Measurements from ENCODE around the gene C12orf76. TPM values are rescaled to one million over a fixed set of nuclear protein-coding genes. Genes with fewer than 3 reads are reported as not detected.

C12orf76 gene
- total RNA-seq, 1 experiment from 2014 or later: 9.7 TPM

DNA sequence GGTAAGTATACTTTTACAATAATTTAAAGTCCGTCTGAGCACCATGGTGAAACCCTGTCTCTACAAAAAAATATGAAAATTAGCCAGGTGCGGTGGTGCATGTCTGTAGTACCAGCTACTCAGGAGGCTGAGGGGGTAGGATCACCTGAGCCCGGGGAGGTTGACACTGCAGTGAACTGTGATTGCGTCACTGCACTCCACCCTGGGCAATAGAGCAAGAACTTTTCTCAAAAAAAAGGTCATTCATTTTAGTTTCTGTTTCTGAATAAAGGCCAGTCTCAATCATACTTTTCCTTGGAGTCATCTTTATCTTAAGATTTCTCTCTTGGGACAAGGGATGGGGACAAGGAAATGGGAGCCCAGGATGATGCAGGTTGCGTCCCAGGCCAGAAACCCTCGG lies 36.2 kb downstream of the C12orf76 start:
- Histone ChIP-seq H3K4ac (ENCODE audit: low read depth, low read length) (no peak overlapping the region), H3K9ac (ENCODE audit: extremely low read depth, insufficient read length, low read length) (no peak overlapping the region), H3K9me3 (ENCODE audit: control insufficient read depth, low read depth, low read length) (no peaks in the 10 kb centered on the region), H2BK20ac (ENCODE audit: low read depth, low read length, poor library complexity, severe bottlenecking) (no peak overlapping the region), H3K4me2 (ENCODE audit: insufficient read depth, insufficient read length, low read length) (no peak overlapping the region), H2BK12ac (ENCODE audit: insufficient read length, low read depth, low read length) (no peak overlapping the region), H2BK5ac (ENCODE audit: insufficient read length, low read length) (no peak overlapping the region), H3K18ac (ENCODE audit: insufficient read length, low read depth, low read length) (no peak overlapping the region), H3K27me3 (ENCODE audit: insufficient read depth, low read length) (no peaks in the 10 kb centered on the region), H3K14ac (ENCODE audit: insufficient read depth, low read length) (no peak overlapping the region), H2AK5ac (ENCODE audit: insufficient read length, low read length) (no peak overlapping the region), H3K23me2 (ENCODE audit: insufficient read length, low read depth, low read length, poor library complexity, severe bottlenecking) (no peaks in the 10 kb centered on the region), H4K8ac (replicated peaks; ENCODE audit: insufficient read length, low read depth, low read length) (no peak overlapping the region), H4K20me1 (ENCODE audit: control insufficient read depth, insufficient read depth, insufficient read length) (no peaks in the 10 kb centered on the region), H2BK120ac (ENCODE audit: low read depth, low read length, poor library complexity, severe bottlenecking) (no peak overlapping the region), H4K91ac (ENCODE audit: insufficient read length, low read depth, low read length) (no peak overlapping the region), H3K4me1 (ENCODE audit: insufficient read depth, low read length) (no peaks in the 10 kb centered on the region), H3K23ac (ENCODE audit: insufficient read length, low read depth, low read length) (no peak overlapping the region), H3T11ph (ENCODE audit: low read length) (no peak overlapping the region), H2BK15ac (ENCODE audit: low read depth, low read length) (no peak overlapping the region), H3K27ac (ENCODE audit: insufficient read length, low read depth, low read length) (no peak overlapping the region), H2AFZ (ENCODE audit: low read length) (no peak overlapping the region), H3K79me2 (ENCODE audit: insufficient read depth, low read length) (no peaks in the 10 kb centered on the region), H3K79me1 (ENCODE audit: insufficient read depth, low read depth, low read length, poor library complexity, severe bottlenecking) (no peaks in the 10 kb centered on the region), H3K56ac (ENCODE audit: insufficient read length, low read depth, low read length) (no peak overlapping the region), H4K5ac (ENCODE audit: insufficient read length, low read depth, low read length) (no peak overlapping the region)
- TF ChIP-seq, protein P1, sequence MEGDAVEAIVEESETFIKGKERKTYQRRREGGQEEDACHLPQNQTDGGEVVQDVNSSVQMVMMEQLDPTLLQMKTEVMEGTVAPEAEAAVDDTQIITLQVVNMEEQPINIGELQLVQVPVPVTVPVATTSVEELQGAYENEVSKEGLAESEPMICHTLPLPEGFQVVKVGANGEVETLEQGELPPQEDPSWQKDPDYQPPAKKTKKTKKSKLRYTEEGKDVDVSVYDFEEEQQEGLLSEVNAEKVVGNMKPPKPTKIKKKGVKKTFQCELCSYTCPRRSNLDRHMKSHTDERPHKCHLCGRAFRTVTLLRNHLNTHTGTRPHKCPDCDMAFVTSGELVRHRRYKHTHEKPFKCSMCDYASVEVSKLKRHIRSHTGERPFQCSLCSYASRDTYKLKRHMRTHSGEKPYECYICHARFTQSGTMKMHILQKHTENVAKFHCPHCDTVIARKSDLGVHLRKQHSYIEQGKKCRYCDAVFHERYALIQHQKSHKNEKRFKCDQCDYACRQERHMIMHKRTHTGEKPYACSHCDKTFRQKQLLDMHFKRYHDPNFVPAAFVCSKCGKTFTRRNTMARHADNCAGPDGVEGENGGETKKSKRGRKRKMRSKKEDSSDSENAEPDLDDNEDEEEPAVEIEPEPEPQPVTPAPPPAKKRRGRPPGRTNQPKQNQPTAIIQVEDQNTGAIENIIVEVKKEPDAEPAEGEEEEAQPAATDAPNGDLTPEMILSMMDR (conservative IDR thresholded peaks at IDR 0.05): no peak
- H3K4me1 Mint-ChIP-seq: no peaks in the 10 kb centered on the region
- no peak overlapping the region for H3K4me3 Mint-ChIP-seq
- DNase-seq: no peak
- no peaks in the 10 kb centered on the region for H3K27me3 Mint-ChIP-seq (ENCODE audit: low read depth)
- peaks cover 0 to 14% (median 2%) of the 10 kb centered on the region in 3 experiments; a peak in 3 of 7 replicates for H3K36me3 Mint-ChIP-seq (ENCODE audit: insufficient read depth in 1 of 3, low read depth in 3 of 3)
- no peak overlapping the region for H3K27ac Mint-ChIP-seq
- WGBS (ENCODE audit: extremely low coverage, insufficient read length, low lambda C conversion rate): no CpG with 5 or more reads among the region's 6 CpGs
- H3K9me3 Mint-ChIP-seq: no peaks in the 10 kb centered on the region

All from H9 (cell line).